Esophagus squamous epithelium (tissue), 5 donors: ENCODE measurements around the gene CLIC1. TPM values are rescaled to one million over a fixed set of nuclear protein-coding genes. Genes with fewer than 3 reads are reported as not detected.

Experiments
- DNase-seq: peaks from one replicate; lab custom pipeline; 2025; lab: John Stamatoyannopoulos, UW
- H3K27ac ChIP-seq, 4 donors: fragments of 200-600 bp; sonication (generic); one replicate each; pipeline ENCODE4 v1.5.1; 2016 to 2019; ENCODE audit warnings: mild to moderate bottlenecking in 1 of 4
- H3K27me3 ChIP-seq, 4 donors: fragments of 200-600 bp; sonication (generic); 1 replicate in 3 of 4; 2 replicates in 1 of 4; pipeline versions ENCODE4 v1.5.1 to v1.6.0; 2017 to 2021; ENCODE audit warnings: antibody characterized with exemption in 1 of 4
- H3K36me3 ChIP-seq, 3 donors: fragments of 200-600 bp; sonication (generic); one replicate each; pipeline ENCODE4 v1.5.1; 2016 to 2019
- H3K4me1 ChIP-seq, 3 donors: fragments of 200-600 bp; sonication (generic); one replicate each; pipeline ENCODE4 v1.5.1; 2017 to 2019
- H3K4me3 ChIP-seq, 4 donors: fragments of 200-600 bp; sonication (generic); 1 replicate in 3 of 4; 2 replicates in 1 of 4; pipeline ENCODE4 v1.5.1; 2016 to 2019; ENCODE audit warnings: mild to moderate bottlenecking in 2 of 4, moderate library complexity in 1 of 4
- H3K9me3 ChIP-seq, 3 donors: fragments of 200-600 bp; sonication (generic); one replicate each; pipeline ENCODE4 v1.5.1; 2016 to 2019
- POLR2A ChIP-seq, 4 donors: fragments of 450-650 bp; IDR thresholded peaks; one replicate each; pipeline ENCODE4 v1.6.1; 2017; ENCODE audit warnings: antibody characterized with exemption in 4 of 4, mild to moderate bottlenecking in 4 of 4, moderate library complexity in 3 of 4
- WGBS, 2 donors: methylation state at CpG; one replicate each; pipeline ENCODE4 v1.1.5; 2018; 5-methylcytosine and 5-hydroxymethylcytosine counted together
- intact Hi-C: fragments of 100-400 bp; cut with DNase I; formaldehyde crosslinking; loops from one replicate; pipeline ENCODE4 v1.15.0; 2022
- total RNA-seq, 4 donors: library from RNA; depleted of rRNA; stranded (reverse); fragments of >200 nt; gene quantifications; one replicate each; pipeline ENCODE4 v1.1.0, GENCODE V29; 2016
- TF ChIP-seq, protein P1 (sequence below), 6 experiments: fragments of 450-650 bp in 4 of 6; fragments of 200-600 bp in 2 of 6; sonication (generic) in 2 of 6; IDR thresholded peaks; one replicate each; pipeline ENCODE4 v1.5.1; 2016 to 2019; ENCODE audit warnings: antibody characterized with exemption in 6 of 6, mild to moderate bottlenecking in 4 of 6, moderate library complexity in 4 of 6
- donor health status: DM: yes; HTN: yes; CAD: no.

Gene CLIC1
- total RNA-seq, 4 donors from 2014 or later, result 289 to 440 (median 365) TPM

DNA sequence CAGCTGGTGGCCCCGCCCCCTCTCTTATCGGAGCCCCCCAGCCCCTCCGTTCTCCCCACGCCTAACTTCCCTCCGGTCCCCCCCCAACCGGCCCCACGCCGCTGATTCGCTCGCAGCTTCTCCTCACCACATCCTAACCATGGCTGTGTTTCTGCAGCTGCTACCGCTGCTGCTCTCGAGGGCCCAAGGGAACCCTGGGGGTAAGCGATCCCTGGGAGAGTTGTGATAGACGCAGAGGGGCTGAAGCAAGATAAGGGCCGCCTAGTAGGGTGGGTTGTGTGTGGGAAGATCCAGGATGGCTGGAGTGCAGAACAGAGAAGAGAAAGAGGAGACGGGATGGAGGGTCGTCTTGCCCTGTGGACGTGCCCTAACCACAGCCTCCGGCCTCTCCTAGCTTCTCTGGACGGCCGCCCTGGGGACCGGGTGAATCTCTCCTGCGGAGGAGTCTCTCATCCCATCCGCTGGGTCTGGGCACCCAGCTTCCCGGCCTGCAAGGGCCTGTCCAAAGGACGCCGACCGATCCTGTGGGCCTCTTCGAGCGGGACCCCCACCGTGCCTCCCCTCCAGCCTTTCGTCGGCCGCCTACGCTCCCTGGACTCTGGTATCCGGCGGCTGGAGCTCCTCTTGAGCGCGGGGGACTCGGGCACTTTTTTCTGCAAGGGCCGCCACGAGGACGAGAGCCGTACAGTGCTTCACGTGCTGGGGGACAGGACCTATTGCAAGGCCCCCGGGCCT is 12.9 kb downstream of the CLIC1 start, which contains the start of gene MPIG6B:
Gene MPIG6B, plus strand, starts transcription at position 129 of the 735 bp plus-strand sequence. Its CDS starts 11 bp downstream, at position 140.
- no peak within 1 kb of the TSS for H3K4me3 ChIP-seq
- no peak for TF ChIP-seq POLR2A (IDR thresholded peaks at IDR 0.05)
- TF ChIP-seq, protein P1, sequence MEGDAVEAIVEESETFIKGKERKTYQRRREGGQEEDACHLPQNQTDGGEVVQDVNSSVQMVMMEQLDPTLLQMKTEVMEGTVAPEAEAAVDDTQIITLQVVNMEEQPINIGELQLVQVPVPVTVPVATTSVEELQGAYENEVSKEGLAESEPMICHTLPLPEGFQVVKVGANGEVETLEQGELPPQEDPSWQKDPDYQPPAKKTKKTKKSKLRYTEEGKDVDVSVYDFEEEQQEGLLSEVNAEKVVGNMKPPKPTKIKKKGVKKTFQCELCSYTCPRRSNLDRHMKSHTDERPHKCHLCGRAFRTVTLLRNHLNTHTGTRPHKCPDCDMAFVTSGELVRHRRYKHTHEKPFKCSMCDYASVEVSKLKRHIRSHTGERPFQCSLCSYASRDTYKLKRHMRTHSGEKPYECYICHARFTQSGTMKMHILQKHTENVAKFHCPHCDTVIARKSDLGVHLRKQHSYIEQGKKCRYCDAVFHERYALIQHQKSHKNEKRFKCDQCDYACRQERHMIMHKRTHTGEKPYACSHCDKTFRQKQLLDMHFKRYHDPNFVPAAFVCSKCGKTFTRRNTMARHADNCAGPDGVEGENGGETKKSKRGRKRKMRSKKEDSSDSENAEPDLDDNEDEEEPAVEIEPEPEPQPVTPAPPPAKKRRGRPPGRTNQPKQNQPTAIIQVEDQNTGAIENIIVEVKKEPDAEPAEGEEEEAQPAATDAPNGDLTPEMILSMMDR (IDR thresholded peaks at IDR 0.05), result no peak
- no peaks in the 10 kb centered on the region for H3K27me3 ChIP-seq
- H3K9me3 ChIP-seq, result no peaks in the 10 kb centered on the region
- H3K36me3 ChIP-seq, result peaks cover 0 to 25% (median 0%) of the 10 kb centered on the region in 3 donors
- DNase-seq, result no peak
- H3K4me1 ChIP-seq, result peaks cover 13 to 75% (median 22%) of the 10 kb centered on the region in 3 donors
- intact Hi-C loops, result no loop called here
- peak within 1 kb of the TSS in 2 of 4 donors; percentile 62 to 94 for H3K27ac ChIP-seq
- WGBS, 2 donors, result 75 to 79% methylated on average over 8 to 14 of the region's 46 CpGs

DNA sequence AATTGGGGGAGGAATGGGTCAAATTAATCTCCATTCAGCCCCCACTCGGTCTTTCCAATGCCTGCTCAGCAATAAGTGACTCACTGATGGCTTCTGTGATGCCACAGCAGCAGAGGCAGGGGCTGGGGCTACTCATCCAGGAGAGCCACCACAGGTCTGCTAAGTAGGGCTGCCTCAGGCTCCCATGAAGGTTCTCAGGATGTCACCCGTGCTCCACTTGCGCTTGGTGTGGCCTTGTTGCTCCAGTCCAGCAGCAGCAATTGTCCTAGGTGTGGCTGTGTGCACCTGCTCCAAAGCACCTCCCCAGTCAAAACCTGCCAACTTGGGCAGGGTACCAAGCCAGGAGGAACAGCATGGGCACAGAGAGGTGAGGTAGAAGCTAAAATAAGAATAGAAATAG is 14.2 kb downstream of the CLIC1 start:
- peaks cover 0 to 12% (median 0%) of the 10 kb centered on the region in 3 donors for H3K36me3 ChIP-seq
- H3K9me3 ChIP-seq, result no peaks in the 10 kb centered on the region
- H3K4me3 ChIP-seq, result no peak overlapping the region
- WGBS, 2 donors, result 78 to 89% methylated on average over 1 to 2 of the region's 3 CpGs
- TF ChIP-seq, protein P1 (IDR thresholded peaks at IDR 0.05), result no peak
- no peak for TF ChIP-seq POLR2A (IDR thresholded peaks at IDR 0.05)
- H3K4me1 ChIP-seq, result peaks cover 10 to 74% (median 22%) of the 10 kb centered on the region in 3 donors
- intact Hi-C loops, result no loop called here
- no peak for DNase-seq
- H3K27ac ChIP-seq, result peak overlapping the region in 3 of 4 donors; percentile 20 to 94 (median 62)
- H3K27me3 ChIP-seq, result no peaks in the 10 kb centered on the region

DNA sequence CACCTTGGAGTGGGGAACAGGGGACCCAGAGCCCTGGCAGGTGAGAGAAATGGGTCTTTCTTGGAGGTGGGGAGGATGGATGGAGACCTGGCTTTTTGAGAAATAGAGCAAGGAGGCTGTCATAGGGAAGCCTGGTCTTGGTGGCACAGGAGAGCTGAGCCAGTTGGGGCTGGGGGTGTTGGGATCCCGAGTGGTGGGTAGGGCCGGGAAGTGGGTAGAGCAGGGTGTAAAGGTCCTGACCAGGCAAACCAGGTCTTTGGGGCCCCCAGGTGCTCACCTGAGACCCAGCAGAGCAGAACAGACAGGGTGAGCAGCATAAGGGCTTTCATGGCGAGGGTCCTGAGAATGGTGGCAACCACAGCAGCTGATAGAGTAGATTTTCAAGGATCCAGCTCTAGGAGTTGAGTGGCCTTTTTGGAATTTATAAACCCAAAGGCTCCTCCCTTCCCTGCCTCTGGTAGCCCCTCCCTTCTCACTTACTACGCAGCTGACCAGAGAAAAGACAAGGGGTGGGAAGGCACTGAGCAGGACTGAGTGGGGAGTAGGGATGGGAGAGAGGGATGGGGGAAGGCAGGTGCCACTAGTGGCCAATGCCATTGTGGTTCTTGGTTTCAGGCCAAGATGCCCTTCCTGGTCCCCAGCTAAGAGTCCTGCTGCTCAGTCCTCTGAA is 14.8 kb downstream of the CLIC1 start, which contains the start of gene LY6G6C:
Gene LY6G6C, minus strand, starts transcription at position 396 of the 670 bp plus-strand sequence. Its CDS starts 67 bp downstream, at position 329.
- H3K36me3 ChIP-seq, result peaks cover 0 to 5% (median 0%) of the 10 kb centered on the region in 3 donors
- H3K4me1 ChIP-seq, result peaks cover 5 to 74% (median 23%) of the 10 kb centered on the region in 3 donors
- no peaks in the 10 kb centered on the region for H3K27me3 ChIP-seq
- intact Hi-C loops, result no loop called here
- no peak for DNase-seq
- H3K4me3 ChIP-seq, result no peak within 1 kb of the TSS
- no peaks in the 10 kb centered on the region for H3K9me3 ChIP-seq
- H3K27ac ChIP-seq, result peak within 1 kb of the TSS in 3 of 4 donors; percentile 20 to 94 (median 88)
- WGBS, 2 donors, result 80 to 85% methylated on average over 4 of the region's 4 CpGs
- no peak for TF ChIP-seq POLR2A (IDR thresholded peaks at IDR 0.05)
- TF ChIP-seq, protein P1 (IDR thresholded peaks at IDR 0.05), result no peak

DNA sequence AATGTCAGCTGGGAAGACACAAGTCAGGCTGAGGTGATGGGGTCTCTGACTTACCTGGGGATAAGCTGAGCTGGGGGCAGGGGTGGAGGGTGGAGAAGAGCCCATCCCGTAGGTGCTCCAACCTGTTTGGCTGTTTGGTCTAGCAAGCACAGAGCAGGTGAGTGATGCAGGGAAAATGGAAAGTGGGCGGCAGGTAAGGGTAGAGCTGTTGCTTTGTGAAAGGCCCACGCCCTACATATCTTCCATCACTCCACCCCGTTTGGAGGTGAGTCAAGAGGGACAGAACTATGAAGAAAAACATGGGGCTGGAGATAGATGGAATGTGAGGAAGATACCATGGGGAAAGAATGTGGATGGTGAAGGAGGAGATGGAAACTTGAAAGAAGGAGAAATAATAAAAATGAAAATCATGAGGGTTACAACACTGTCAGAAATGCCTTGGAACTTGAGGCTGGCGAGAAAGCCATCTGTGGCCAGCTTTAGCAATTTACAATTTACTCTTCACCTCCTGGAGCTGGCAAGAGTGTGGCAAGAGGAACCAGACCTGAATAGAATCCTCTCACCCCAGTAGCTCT is 16.0 kb downstream of the CLIC1 start:
- no peak overlapping the region for H3K4me3 ChIP-seq
- 44 to 66% methylated on average over 5 of the region's 5 CpGs for WGBS, 2 donors
- peak overlapping the region; percentile 62 to 94 (median 83) for H3K27ac ChIP-seq
- intact Hi-C loops, result no loop called here
- H3K9me3 ChIP-seq, result no peaks in the 10 kb centered on the region
- peak in 1 of 4 donors; percentile 13 for TF ChIP-seq POLR2A (IDR thresholded peaks at IDR 0.05)
- TF ChIP-seq, protein P1 (IDR thresholded peaks at IDR 0.05), result no peak
- H3K36me3 ChIP-seq, result no peaks in the 10 kb centered on the region
- peaks cover 10 to 67% (median 18%) of the 10 kb centered on the region in 3 donors for H3K4me1 ChIP-seq
- H3K27me3 ChIP-seq, result no peaks in the 10 kb centered on the region
- no peak for DNase-seq
